Small intestine (tissue), 16 donors: ENCODE results near the gene BTBD8. TPM values are rescaled to one million over a fixed set of nuclear protein-coding genes. Genes with fewer than 3 reads are reported as not detected.
A peak's percentile ranks its signal among the peaks of the same experiment; 100 is the strongest.

ENCODE experiments used
- DNase-seq, 2 donors: peaks; one replicate each; pipeline versions ENCODE4 v3.0.0 to v3.0.0-alpha.2; 2013
- FAIRE-seq: peaks from 2 replicates; lab custom pipeline; 2012; peaks lifted over from hg19 to GRCh38; lab: Jason Lieb, UNC
- H3K27ac ChIP-seq, 3 donors: one replicate each; pipeline ENCODE4 v1.5.1; 2013; ENCODE audit warnings: low read length in 2 of 3, mild to moderate bottlenecking in 2 of 3, control low read depth in 1 of 3, inconsistent platforms in 1 of 3, low read depth in 1 of 3, moderate library complexity in 1 of 3
- H3K27me3 ChIP-seq, 3 donors: one replicate each; pipeline ENCODE4 v1.6.1; 2013; ENCODE audit warnings: low read length in 3 of 3, inconsistent platforms in 1 of 3; ENCODE audit not compliant: control insufficient read depth in 3 of 3, insufficient read depth in 3 of 3
- H3K36me3 ChIP-seq, 3 donors: one replicate each; pipeline ENCODE4 v1.6.1; 2013; ENCODE audit warnings: low read length in 3 of 3, inconsistent platforms in 1 of 3, low read depth in 1 of 3, mild to moderate bottlenecking in 1 of 3, moderate library complexity in 1 of 3; ENCODE audit not compliant: control insufficient read depth in 3 of 3, insufficient read depth in 2 of 3
- H3K4me1 ChIP-seq, 3 donors: one replicate each; pipeline ENCODE4 v1.6.1; 2013; ENCODE audit warnings: low read length in 2 of 3, inconsistent platforms in 1 of 3, low read depth in 1 of 3, mild to moderate bottlenecking in 1 of 3, moderate library complexity in 1 of 3; ENCODE audit not compliant: control insufficient read depth in 3 of 3, insufficient read depth in 2 of 3
- H3K4me3 ChIP-seq, 3 donors: one replicate each; pipeline ENCODE4 v1.5.1; 2013; ENCODE audit warnings: low read length in 3 of 3, control low read depth in 1 of 3, inconsistent platforms in 1 of 3, low read depth in 1 of 3, mild to moderate bottlenecking in 1 of 3, moderate library complexity in 1 of 3
- H3K9me3 ChIP-seq, 2 donors: one replicate each; pipeline ENCODE4 v1.6.1; 2013; ENCODE audit warnings: low read depth in 1 of 2, low read length in 1 of 2; ENCODE audit not compliant: control insufficient read depth in 2 of 2, insufficient read depth in 1 of 2
- WGBS, 3 donors: extraction: QIAGEN DNeasy Blood & Tissue Kit; methylation state at CpG; one replicate each; pipeline ENCODE4 v1.1.7; 2013; 5-methylcytosine and 5-hydroxymethylcytosine counted together
- long read RNA-seq, 10 donors: transcript quantifications; one replicate each; lab custom pipeline, GENCODE V29; 2026
- polyA plus RNA-seq, 4 donors: library from polyadenylated mRNA; stranded (reverse) in 3 of 4; unstranded in 1 of 4; fragments of 200-250 nt in 3 of 4; fragments of 120-200 nt in 1 of 4; gene quantifications; one replicate each; pipeline versions ENCODE4 v1.2.1 to v1.2.3, GENCODE V29; 2013
- donor health status: healthy with polysubstance abuse.
- donor health status: control.
- donor health status: control.
- donor health status: Bipolar disorder and iron deficiency.
- donor health status: healthy.

BTBD8 gene
- polyA plus RNA-seq, result 1 to 10 TPM in 3 of 4 donors, under 1 TPM in 1; 0.27 to 9.8 (median 2.1) TPM
- long read RNA-seq, donor 1, result 0 reads
- long read RNA-seq, donor 2, result 0 reads
- long read RNA-seq, donor 3, partial matches to known transcripts, result 8 of 8 reads
- long read RNA-seq, donor 3, other reads (novel, unspliced or antisense), result 0 of 8 reads
- long read RNA-seq, donor 4, result 0 reads
- long read RNA-seq, donor 5, result 0 reads
- long read RNA-seq, donor 6, result 0 reads
- long read RNA-seq, donor 7, result 0 reads
- long read RNA-seq, donor 8, result 0 reads
- long read RNA-seq, donor 9, result 0 reads
- long read RNA-seq, donor 10, partial matches to known transcripts, result 5 of 5 reads
- long read RNA-seq, donor 10, other reads (novel, unspliced or antisense), result 0 of 5 reads

DNA sequence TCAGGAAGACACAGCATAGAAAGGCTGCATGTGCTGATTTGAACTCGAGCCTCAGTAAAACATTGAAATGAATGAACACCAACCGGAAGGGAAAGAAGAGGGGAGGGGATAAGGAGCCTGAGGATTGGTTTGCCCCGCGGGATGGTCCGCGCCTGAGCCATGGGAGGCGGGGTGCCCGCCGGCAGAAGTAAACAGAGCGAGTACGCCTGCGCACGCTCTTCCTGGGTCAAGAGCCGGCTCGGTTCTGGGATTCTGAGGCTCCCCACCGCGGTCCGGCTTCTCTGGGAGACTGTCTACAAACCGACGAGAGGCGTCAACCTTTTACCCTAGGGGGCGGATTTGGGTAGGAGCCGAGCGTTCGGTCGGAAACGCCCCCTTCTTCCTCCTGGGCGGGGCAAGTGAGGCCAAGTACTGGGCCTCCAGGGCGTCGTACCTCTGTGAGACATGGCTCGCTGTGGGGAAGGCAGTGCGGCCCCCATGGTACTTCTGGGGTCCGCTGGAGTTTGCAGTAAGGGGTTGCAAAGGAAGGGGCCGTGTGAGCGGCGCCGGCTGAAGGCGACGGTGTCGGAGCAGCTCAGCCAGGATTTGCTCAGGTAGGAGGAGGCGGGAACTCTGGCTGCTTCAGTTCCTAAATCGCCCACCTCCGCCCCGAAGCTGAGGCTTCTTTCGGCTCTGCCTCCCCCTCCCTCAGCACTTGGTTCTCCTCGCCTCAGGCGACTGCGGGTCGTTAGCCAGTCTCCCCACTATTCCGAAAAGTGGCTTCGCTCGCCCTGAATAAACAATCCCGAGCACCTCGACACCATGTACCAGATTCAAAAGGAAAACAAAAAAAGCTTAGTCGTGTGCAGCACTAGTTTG lies at the start of gene BTBD8:
BTBD8 (plus strand) TSS at position 218 of the 858 bp plus-strand sequence; CDS start at position 445, 227 bp downstream.
- Histone ChIP-seq H3K27me3 (no peaks in the 10 kb centered on the region), H3K27ac (peak within 1 kb of the TSS; percentile 55 to 81 (median 81)), H3K36me3 (no peaks in the 10 kb centered on the region), H3K4me3 (peak within 1 kb of the TSS; percentile 74 to 89 (median 82)), H3K4me1 (peaks cover 0 to 8% (median 5%) of the 10 kb centered on the region in 3 donors), H3K9me3 (peaks cover 0 to 10% of the 10 kb centered on the region in 2 donors)
- DNase-seq (peak; percentile 83 to 91), FAIRE-seq (no peak)
- 0 to 1% (median 1%) methylated on average over 52 to 55 of the region's 55 CpGs for whole genome bisulfite sequencing, 3 donors

DNA sequence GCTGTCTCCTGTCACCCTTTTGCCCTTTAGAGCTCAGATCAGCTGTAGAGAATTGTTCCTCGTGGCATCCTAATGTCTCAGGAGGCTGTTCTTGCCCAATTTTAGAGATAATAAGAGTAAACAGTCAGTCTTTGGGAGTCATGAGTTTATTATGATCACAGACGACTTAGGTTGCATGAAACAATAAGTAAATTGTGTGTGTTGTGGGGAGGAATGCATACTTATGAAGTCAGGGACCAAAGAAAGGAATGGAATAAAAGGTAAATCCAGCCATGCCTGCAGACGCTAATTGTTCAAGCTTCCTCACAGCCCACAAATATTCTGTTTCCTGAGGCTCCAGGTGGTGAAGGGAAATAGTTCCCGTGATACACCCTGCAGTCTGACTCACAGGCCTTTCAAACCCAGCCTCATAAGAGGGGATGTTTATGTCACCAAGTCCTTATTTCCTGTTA lies 49.5 kb upstream of the BTBD8 start:
- no peaks in the 10 kb centered on the region for H3K36me3 ChIP-seq
- DNase-seq (peak; percentile 9 to 77), FAIRE-seq (no peak)
- peaks cover 0 to 8% (median 2%) of the 10 kb centered on the region in 3 donors for H3K4me1 ChIP-seq
- peak overlapping the region in 1 of 3 donors; percentile 67 for H3K4me3 ChIP-seq
- no peaks in the 10 kb centered on the region for H3K9me3 ChIP-seq
- WGBS, 3 donors, result 8 to 22% (median 16%) methylated on average over 4 of the region's 4 CpGs
- H3K27ac ChIP-seq, result peak overlapping the region in 1 of 3 donors; percentile 64
- H3K27me3 ChIP-seq, result peaks cover 0 to 5% (median 0%) of the 10 kb centered on the region in 3 donors

GRCh38 chr1:92031281-92032110 lies 48.6 kb upstream of the BTBD8 start:
- DNase-seq (no peak), FAIRE-seq (no peak)
- Histone ChIP-seq H3K36me3 (no peaks in the 10 kb centered on the region), H3K27ac (no peak overlapping the region), H3K9me3 (no peaks in the 10 kb centered on the region), H3K4me1 (peaks cover 0 to 8% (median 2%) of the 10 kb centered on the region in 3 donors), H3K27me3 (peaks cover 0 to 5% (median 0%) of the 10 kb centered on the region in 3 donors), H3K4me3 (no peak overlapping the region)
- WGBS, 3 donors, result 79 to 82% (median 80%) methylated on average over 6 of the region's 6 CpGs

GRCh38 chr1:92037400-92037799 lies 42.7 kb upstream of the BTBD8 start:
- Histone ChIP-seq H3K27ac (no peak overlapping the region), H3K4me3 (no peak overlapping the region), H3K27me3 (no peaks in the 10 kb centered on the region), H3K9me3 (no peaks in the 10 kb centered on the region), H3K4me1 (peaks cover 0 to 6% (median 0%) of the 10 kb centered on the region in 3 donors), H3K36me3 (no peaks in the 10 kb centered on the region)
- DNase-seq (no peak), FAIRE-seq (no peak)
- WGBS, 3 donors, result 75 to 89% (median 85%) methylated on average over 6 of the region's 6 CpGs

GRCh38 chr1:92038695-92039346 lies 41.3 kb upstream of the BTBD8 start:
- DNase-seq (peak; percentile 45 to 74), FAIRE-seq (no peak)
- Histone ChIP-seq H3K27me3 (no peaks in the 10 kb centered on the region), H3K36me3 (no peaks in the 10 kb centered on the region), H3K4me1 (peaks cover 0 to 6% (median 0%) of the 10 kb centered on the region in 3 donors), H3K9me3 (no peaks in the 10 kb centered on the region), H3K27ac (no peak overlapping the region), H3K4me3 (no peak overlapping the region)
- WGBS, 3 donors, result 79 to 91% (median 83%) methylated on average over 2 of the region's 2 CpGs

- H3K4me3 ChIP-seq, result no peak overlapping the region
- no peaks in the 10 kb centered on the region for H3K36me3 ChIP-seq
- DNase-seq (no peak), FAIRE-seq (no peak)
- no peaks in the 10 kb centered on the region for H3K27me3 ChIP-seq
- H3K4me1 ChIP-seq, result peaks cover 0 to 6% (median 0%) of the 10 kb centered on the region in 3 donors
- 89 to 93% (median 93%) methylated on average over 1 of the region's 1 CpG for WGBS, 3 donors
- H3K27ac ChIP-seq, result no peak overlapping the region
- no peaks in the 10 kb centered on the region for H3K9me3 ChIP-seq
Measured at GRCh38 chr1:92040971-92041370, 39.2 kb upstream of the BTBD8 start.

GRCh38 chr1:92043621-92044020 lies 36.5 kb upstream of the BTBD8 start:
- 51 to 77% (median 69%) methylated on average over 5 of the region's 5 CpGs for WGBS, 3 donors
- no peak for DNase-seq
- Histone ChIP-seq H3K4me1 (no peaks in the 10 kb centered on the region), H3K27ac (no peak overlapping the region), H3K9me3 (no peaks in the 10 kb centered on the region), H3K4me3 (no peak overlapping the region), H3K27me3 (no peaks in the 10 kb centered on the region), H3K36me3 (no peaks in the 10 kb centered on the region)
- FAIRE-seq, result no peak
